Trophoblast cell (in vitro differentiated cells and primary cell): Measurements from ENCODE around the gene STAT2.

ENCODE experiments used
- DNase-seq, 2 donors: peaks; one replicate each; pipeline ENCODE4 v3.0.0-alpha.2; 2016
- H2AFZ ChIP-seq: 2 replicates; pipeline ENCODE4 v1.6.1; 2013; ENCODE audit warnings: low read length, moderate library complexity, mild to moderate bottlenecking; ENCODE audit not compliant: insufficient read depth, poor library complexity
- H2AK5ac ChIP-seq: 2 replicates; pipeline ENCODE4 v1.6.1; 2013; ENCODE audit warnings: mild to moderate bottlenecking, low read length
- H2BK120ac ChIP-seq: 2 replicates; pipeline ENCODE4 v1.6.1; 2013; ENCODE audit warnings: low read length, mild to moderate bottlenecking, moderate library complexity; ENCODE audit not compliant: insufficient read depth, poor library complexity
- H2BK12ac ChIP-seq: 2 replicates; pipeline ENCODE4 v1.6.1; 2013; ENCODE audit warnings: mild to moderate bottlenecking, low read length, moderate library complexity
- H2BK5ac ChIP-seq: 2 replicates; pipeline ENCODE4 v1.6.1; 2013; ENCODE audit warnings: low read length, low read depth, moderate library complexity, mild to moderate bottlenecking; ENCODE audit not compliant: poor library complexity
- H3K14ac ChIP-seq: 2 replicates; pipeline ENCODE4 v1.6.1; 2013; ENCODE audit warnings: mild to moderate bottlenecking, low read length
- H3K18ac ChIP-seq: 2 replicates; pipeline ENCODE4 v1.6.1; 2013; ENCODE audit warnings: mild to moderate bottlenecking, low read length
- H3K23ac ChIP-seq: 2 replicates; pipeline ENCODE4 v1.6.1; 2013; ENCODE audit warnings: low read length
- H3K27ac ChIP-seq: 2 replicates; pipeline ENCODE4 v1.5.1; 2013; ENCODE audit warnings: low read depth, mild to moderate bottlenecking, inconsistent platforms, low read length, moderate library complexity
- H3K27me3 ChIP-seq: 2 replicates; pipeline ENCODE4 v1.6.1; 2013; ENCODE audit warnings: inconsistent platforms, mild to moderate bottlenecking, low read length, moderate library complexity; ENCODE audit not compliant: insufficient read depth
- H3K36me3 ChIP-seq, 2 experiments: 1 replicate in 1 of 2; 2 replicates in 1 of 2; pipeline ENCODE4 v1.6.1; 2013; ENCODE audit warnings: low read length in 2 of 2, mild to moderate bottlenecking in 2 of 2, moderate library complexity in 1 of 2; ENCODE audit not compliant: insufficient read depth in 2 of 2, control insufficient read depth in 1 of 2
- H3K4ac ChIP-seq: 2 replicates; pipeline ENCODE4 v1.6.1; 2013; ENCODE audit warnings: low read depth, mild to moderate bottlenecking, low read length, moderate library complexity
- H3K4me1 ChIP-seq, 2 experiments: 1 replicate in 1 of 2; 2 replicates in 1 of 2; pipeline ENCODE4 v1.6.1; 2013; ENCODE audit warnings: low read length in 2 of 2, mild to moderate bottlenecking in 2 of 2, moderate library complexity in 1 of 2; ENCODE audit not compliant: insufficient read depth in 2 of 2, control insufficient read depth in 1 of 2
- H3K4me2 ChIP-seq: 2 replicates; pipeline ENCODE4 v1.6.1; 2013; ENCODE audit warnings: inconsistent platforms, mild to moderate bottlenecking, low read length, moderate library complexity
- H3K4me3 ChIP-seq: 2 replicates; pipeline ENCODE4 v1.5.1; 2013; ENCODE audit warnings: mild to moderate bottlenecking, low read depth, low read length, inconsistent platforms
- H3K79me1 ChIP-seq: one replicate; pipeline ENCODE4 v1.6.1; 2013; ENCODE audit warnings: low read length
- H3K79me2 ChIP-seq: 2 replicates; pipeline ENCODE4 v1.6.1; 2013; ENCODE audit warnings: low read length, mild to moderate bottlenecking; ENCODE audit not compliant: control insufficient read depth, insufficient read depth, poor library complexity
- H3K9ac ChIP-seq: 2 replicates; pipeline ENCODE4 v1.6.1; 2013; ENCODE audit warnings: mild to moderate bottlenecking, low read length
- H3K9me3 ChIP-seq: 2 replicates; pipeline ENCODE4 v1.6.1; 2013; ENCODE audit warnings: low read depth, mild to moderate bottlenecking, control low read depth, inconsistent platforms, low read length; ENCODE audit not compliant: insufficient read depth
- H4K12ac ChIP-seq: 2 replicates; pipeline ENCODE4 v1.6.1; 2013; ENCODE audit warnings: low read depth, mild to moderate bottlenecking, low read length, moderate library complexity
- H4K8ac ChIP-seq: 2 replicates; pipeline ENCODE4 v1.6.1; 2013; ENCODE audit warnings: low read depth, mild to moderate bottlenecking, low read length, moderate library complexity
- H4K91ac ChIP-seq: one replicate; pipeline ENCODE4 v1.6.1; 2013; ENCODE audit warnings: low read depth, mild to moderate bottlenecking, low read length, moderate library complexity
- WGBS: extraction: QIAGEN DNeasy Blood & Tissue Kit; methylation state at CpG from one replicate; pipeline ENCODE4 v1.1.7; 2013; ENCODE audit warnings: missing lambda C conversion rate; ENCODE audit not compliant: insufficient read length, insufficient coverage; ENCODE audit errors: extremely low coverage; 5-methylcytosine and 5-hydroxymethylcytosine counted together

The STAT2 gene

GRCh38 chr12:56382611-56383010 lies 22.7 kb upstream of the STAT2 start:
- Histone ChIP-seq H3K36me3 (no peaks in the 10 kb centered on the region), H2AFZ (no peak overlapping the region)
- no CpG with 5 or more reads among the region's 16 CpGs for WGBS

GRCh38 chr12:56377989-56378316 lies 18.0 kb upstream of the STAT2 start:
- no peak overlapping the region for H3K4me3 ChIP-seq
- H3K23ac ChIP-seq: no peak overlapping the region
- no peak overlapping the region for H3K4me2 ChIP-seq
- no peak overlapping the region for H3K4ac ChIP-seq
- H3K9me3 ChIP-seq: no peaks in the 10 kb centered on the region
- no peak overlapping the region for H4K91ac ChIP-seq
- no peak overlapping the region for H2BK12ac ChIP-seq
- H4K8ac ChIP-seq: no peak overlapping the region
- H3K27ac ChIP-seq: no peak overlapping the region
- H3K27me3 ChIP-seq: no peaks in the 10 kb centered on the region
- no peaks in the 10 kb centered on the region for H3K36me3 ChIP-seq
- no peak overlapping the region for H3K18ac ChIP-seq
- no CpG with 5 or more reads among the region's 1 CpG for WGBS
- no peaks in the 10 kb centered on the region for H3K4me1 ChIP-seq
- no peak overlapping the region for H2AK5ac ChIP-seq
- H2BK5ac ChIP-seq: no peak overlapping the region
- no peak overlapping the region for H3K14ac ChIP-seq
- no peak overlapping the region for H4K12ac ChIP-seq
- no peak overlapping the region for H2BK120ac ChIP-seq
- H3K9ac ChIP-seq: no peak overlapping the region
- H3K79me2 ChIP-seq: no peaks in the 10 kb centered on the region
- H2AFZ ChIP-seq: no peak overlapping the region
- no peaks in the 10 kb centered on the region for H3K79me1 ChIP-seq
- DNase-seq: no peak

More at GRCh38 chr12:56382611-56383010, 22.7 kb upstream of the STAT2 start:
- Histone ChIP-seq H2BK12ac (no peak overlapping the region), H3K79me2 (no peaks in the 10 kb centered on the region), H3K14ac (no peak overlapping the region), H3K9me3 (no peaks in the 10 kb centered on the region), H3K27ac (no peak overlapping the region), H2AK5ac (no peak overlapping the region), H3K9ac (no peak overlapping the region), H2BK5ac (no peak overlapping the region), H3K4me2 (no peak overlapping the region), H3K4me1 (peaks cover 0 to 5% of the 10 kb centered on the region in 2 experiments), H3K18ac (no peak overlapping the region), H4K12ac (no peak overlapping the region), H3K4ac (no peak overlapping the region), H3K79me1 (no peaks in the 10 kb centered on the region), H3K4me3 (no peak overlapping the region), H4K91ac (no peak overlapping the region), H3K27me3 (no peaks in the 10 kb centered on the region), H2BK120ac (no peak overlapping the region), H4K8ac (no peak overlapping the region), H3K23ac (no peak overlapping the region)
- no peak for DNase-seq

- no peaks in the 10 kb centered on the region for H3K27me3 ChIP-seq
- no peak overlapping the region for H2BK5ac ChIP-seq
- no peak overlapping the region for H4K91ac ChIP-seq
- no peak overlapping the region for H2BK120ac ChIP-seq
- no peak overlapping the region for H3K9ac ChIP-seq
- no peak overlapping the region for H3K23ac ChIP-seq
- H3K4me2 ChIP-seq: no peak overlapping the region
- H3K79me1 ChIP-seq: no peaks in the 10 kb centered on the region
- no peak overlapping the region for H4K12ac ChIP-seq
- H2AK5ac ChIP-seq: no peak overlapping the region
- no peak overlapping the region for H3K27ac ChIP-seq
- H3K14ac ChIP-seq: no peak overlapping the region
- peak; percentile 17 to 64 for DNase-seq
- no peaks in the 10 kb centered on the region for H3K36me3 ChIP-seq
- no CpG with 5 or more reads among the region's 4 CpGs for WGBS
- H3K4ac ChIP-seq: no peak overlapping the region
- no peak overlapping the region for H3K18ac ChIP-seq
- H3K79me2 ChIP-seq: no peaks in the 10 kb centered on the region
- H2BK12ac ChIP-seq: no peak overlapping the region
- H3K4me3 ChIP-seq: no peak overlapping the region
- H3K4me1 ChIP-seq: no peaks in the 10 kb centered on the region
- H4K8ac ChIP-seq: no peak overlapping the region
- no peak overlapping the region for H2AFZ ChIP-seq
- no peaks in the 10 kb centered on the region for H3K9me3 ChIP-seq
Measured at GRCh38 chr12:56377310-56377988, 17.5 kb upstream of the STAT2 start.

- DNase-seq: no peak
- H3K27ac ChIP-seq: no peak overlapping the region
- no peak overlapping the region for H3K4me2 ChIP-seq
- no CpG with 5 or more reads among the region's 11 CpGs for WGBS
- no peak overlapping the region for H4K8ac ChIP-seq
- H3K4me1 ChIP-seq: no peaks in the 10 kb centered on the region
- no peaks in the 10 kb centered on the region for H3K79me2 ChIP-seq
- H4K91ac ChIP-seq: no peak overlapping the region
- no peaks in the 10 kb centered on the region for H3K27me3 ChIP-seq
- H2BK5ac ChIP-seq: no peak overlapping the region
- H2BK12ac ChIP-seq: no peak overlapping the region
- H2AFZ ChIP-seq: no peak overlapping the region
- no peak overlapping the region for H3K18ac ChIP-seq
- no peak overlapping the region for H2BK120ac ChIP-seq
- no peaks in the 10 kb centered on the region for H3K36me3 ChIP-seq
- no peak overlapping the region for H3K23ac ChIP-seq
- H3K79me1 ChIP-seq: no peaks in the 10 kb centered on the region
- no peak overlapping the region for H3K9ac ChIP-seq
- H3K9me3 ChIP-seq: no peaks in the 10 kb centered on the region
- H3K14ac ChIP-seq: no peak overlapping the region
- no peak overlapping the region for H4K12ac ChIP-seq
- H2AK5ac ChIP-seq: no peak overlapping the region
- H3K4me3 ChIP-seq: no peak overlapping the region
- H3K4ac ChIP-seq: no peak overlapping the region
Measured at GRCh38 chr12:56375598-56376434, 15.9 kb upstream of the STAT2 start.
